Left lung (tissue), 10 donors: ENCODE results near the gene ZNF836. TPM values are rescaled to one million over a fixed set of nuclear protein-coding genes. Genes with fewer than 3 reads are reported as not detected.

Source experiments
- ATAC-seq: fragments of 200-7000 bp; cut with Tn5 transposase; one replicate; pipeline ENCODE4 v1.9.1; 2020; ENCODE audit warnings: moderate library complexity
- DNase-seq, 4 donors: peaks; one replicate each; pipeline ENCODE4 v3.0.0-alpha.2; 2013 to 2020
- H3K27ac ChIP-seq, 2 donors: fragments of 200-600 bp; sonication (generic) in 1 of 2; one replicate each; pipeline versions ENCODE4 v1.5.0 to v1.8.0; 2020 to 2021
- H3K27me3 ChIP-seq, 2 donors: fragments of 200-600 bp; sonication (generic) in 1 of 2; one replicate each; pipeline versions ENCODE4 v1.5.0 to v1.8.0; 2020 to 2021
- H3K36me3 ChIP-seq, 2 donors: fragments of 200-600 bp; sonication (generic) in 1 of 2; one replicate each; pipeline versions ENCODE4 v1.5.0 to v1.8.0; 2020 to 2021
- H3K4me1 ChIP-seq, 2 donors: fragments of 200-600 bp; one replicate each; pipeline ENCODE4 v1.8.0; 2021
- H3K4me3 ChIP-seq, 2 donors: fragments of 200-600 bp; sonication (generic) in 1 of 2; one replicate each; pipeline versions ENCODE4 v1.5.0 to v1.8.0; 2020 to 2021; ENCODE audit warnings: mild to moderate bottlenecking in 1 of 2
- H3K9me3 ChIP-seq, 2 donors: fragments of 200-600 bp; sonication (generic) in 1 of 2; one replicate each; pipeline versions ENCODE4 v1.5.0 to v1.8.0; 2020 to 2021
- CTCF ChIP-seq, 2 donors: fragments of 200-600 bp; sonication (generic) in 1 of 2; IDR thresholded peaks; one replicate each; pipeline versions ENCODE4 v1.5.0 to v1.8.0; 2021; ENCODE audit warnings: antibody characterized with exemption in 2 of 2
- intact Hi-C, 2 donors: fragments of 100-400 bp; cut with DNase I; formaldehyde crosslinking; loops; one replicate each; pipeline versions ENCODE4 v1.11.2 to v1.14.2; 2022
- polyA plus RNA-seq, 6 donors: library from polyadenylated mRNA; unstranded; fragments of 120-200 nt; gene quantifications; one replicate each; pipeline ENCODE4 v1.2.1, GENCODE V29; 2013; ENCODE audit not compliant: insufficient read length in 6 of 6
- total RNA-seq, 2 donors: library from RNA; stranded (reverse); fragmentation: NEBNext Ultra II Directional; extraction: Animal tissue kit (Norgen Biotek cat#: 25700); gene quantifications; one replicate each; pipeline ENCODE4 v1.2.1, GENCODE V29; 2021
- donor health status: DM: no; HTN: yes; CAD: no.
- donor health status: DM: no; HTN: no; CAD: no.

ZNF836 gene
- total and polyA plus RNA-seq, 8 donors: 13.1 to 25.1 (median 21.8) TPM

DNA sequence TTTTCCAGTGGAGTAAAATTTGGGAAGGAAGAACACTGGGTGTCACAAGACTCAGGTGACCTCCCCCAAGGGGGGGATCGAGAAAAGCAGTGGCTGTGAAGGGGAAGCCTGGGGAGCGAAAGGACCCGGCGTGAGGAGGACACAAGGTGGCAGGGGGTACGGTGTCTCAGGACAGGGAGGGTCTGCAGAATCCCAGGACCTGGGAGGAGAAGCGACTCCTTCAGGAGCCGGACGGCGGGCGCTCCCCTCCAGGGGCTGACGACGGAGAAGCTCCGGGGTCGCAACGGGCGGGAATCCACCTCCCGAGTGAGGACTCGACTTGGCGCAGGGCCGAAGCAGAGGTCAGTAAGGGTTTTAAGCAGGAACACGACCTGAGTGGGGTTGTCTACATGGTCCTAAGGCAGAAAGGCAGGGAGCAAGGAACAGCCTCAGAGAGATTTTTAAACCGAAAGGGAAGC, 529 bp downstream of the ZNF836 start:
- Histone ChIP-seq H3K27ac (peak overlapping the region; percentile 71 to 78), H3K27me3 (no peaks in the 10 kb centered on the region), H3K36me3 (peaks cover 0 to 35% of the 10 kb centered on the region in 2 donors), H3K4me1 (peaks cover 7 to 24% of the 10 kb centered on the region in 2 donors), H3K4me3 (peak overlapping the region; percentile 59 to 66), H3K9me3 (no peaks in the 10 kb centered on the region)
- peak in 3 of 4 donors; percentile 30 to 84 (median 33) for DNase-seq
- intact Hi-C loops: no loop called here
- TF ChIP-seq CTCF (IDR thresholded peaks at IDR 0.05): no peak
- ATAC-seq: peak; percentile 37

- intact Hi-C loops: no loop called here
- peak; percentile 35 for ATAC-seq
- no peak for TF ChIP-seq CTCF (IDR thresholded peaks at IDR 0.05)
Measured at GRCh38 chr19:52170304-52170703, 1.1 kb downstream of the ZNF836 start.

GRCh38 chr19:52155596-52156359, 15.6 kb downstream of the ZNF836 start:
- Histone ChIP-seq H3K9me3 (peaks cover 13 to 100% of the 10 kb centered on the region in 2 donors), H3K4me3 (no peak overlapping the region), H3K36me3 (peaks cover 12 to 70% of the 10 kb centered on the region in 2 donors), H3K27ac (no peak overlapping the region), H3K27me3 (no peaks in the 10 kb centered on the region), H3K4me1 (no peaks in the 10 kb centered on the region)
- ATAC-seq (no peak), DNase-seq (no peak)
- intact Hi-C loops: no loop called here
- TF ChIP-seq CTCF (IDR thresholded peaks at IDR 0.05): no peak

More at GRCh38 chr19:52170304-52170703, 1.1 kb downstream of the ZNF836 start:
- Histone ChIP-seq H3K27ac (peak overlapping the region in 1 of 2 donors; percentile 78), H3K36me3 (peaks cover 0 to 41% of the 10 kb centered on the region in 2 donors), H3K9me3 (peaks cover 0 to 4% of the 10 kb centered on the region in 2 donors), H3K27me3 (no peaks in the 10 kb centered on the region), H3K4me3 (peak overlapping the region; percentile 59 to 66), H3K4me1 (peaks cover 7 to 24% of the 10 kb centered on the region in 2 donors)
- DNase-seq: peak in 1 of 4 donors; percentile 3

DNA sequence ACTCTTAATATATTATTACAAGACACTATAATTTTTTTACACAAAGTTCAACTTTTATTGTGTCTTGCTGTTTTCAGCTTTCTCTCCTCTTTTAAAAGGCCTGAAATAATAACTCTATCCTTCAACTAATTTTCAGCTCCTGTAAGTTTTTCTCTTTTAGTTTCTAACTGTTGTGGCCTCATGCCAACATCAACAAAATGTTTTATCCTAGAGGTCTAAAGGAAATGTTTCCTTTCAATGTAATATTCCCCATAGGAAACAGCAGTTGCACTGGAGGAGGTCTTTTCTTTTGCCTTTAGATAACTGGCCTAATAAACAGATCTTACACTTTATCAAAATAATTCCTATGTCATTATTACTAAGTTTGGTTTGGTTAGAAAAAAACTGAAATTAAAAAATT, 23.2 kb downstream of the ZNF836 start:
- Histone ChIP-seq H3K36me3 (peaks cover 0 to under 1% of the 10 kb centered on the region in 2 donors), H3K4me3 (no peak overlapping the region), H3K9me3 (peaks cover 3 to 91% of the 10 kb centered on the region in 2 donors), H3K27me3 (no peaks in the 10 kb centered on the region), H3K4me1 (no peaks in the 10 kb centered on the region), H3K27ac (no peak overlapping the region)
- intact Hi-C loops: no loop called here
- DNase-seq (no peak), ATAC-seq (no peak)
- no peak for TF ChIP-seq CTCF (IDR thresholded peaks at IDR 0.05)

- intact Hi-C loops: no loop called here
Measured at GRCh38 chr19:52142001-52142595, 29.3 kb downstream of the ZNF836 start.

More at GRCh38 chr19:52142001-52142595, 29.3 kb downstream of the ZNF836 start:
- Histone ChIP-seq H3K9me3 (peaks cover under 1 to 36% of the 10 kb centered on the region in 2 donors), H3K27ac (no peak overlapping the region), H3K4me3 (no peak overlapping the region), H3K27me3 (no peaks in the 10 kb centered on the region), H3K36me3 (no peaks in the 10 kb centered on the region), H3K4me1 (peaks cover 3 to 24% of the 10 kb centered on the region in 2 donors)
- DNase-seq: no peak
- no peak for ATAC-seq
- TF ChIP-seq CTCF (IDR thresholded peaks at IDR 0.05): no peak
